ENCODE results near the gene UBE2C. TPM values are rescaled to one million over a fixed set of nuclear protein-coding genes. Genes with fewer than 3 reads are reported as not detected.

The UBE2C gene
- total and polyA plus RNA-seq, 2 donors (not counting 1 experiment from before 2014, with no cell fraction given) = 12.9 to 23.7 TPM

DNA sequence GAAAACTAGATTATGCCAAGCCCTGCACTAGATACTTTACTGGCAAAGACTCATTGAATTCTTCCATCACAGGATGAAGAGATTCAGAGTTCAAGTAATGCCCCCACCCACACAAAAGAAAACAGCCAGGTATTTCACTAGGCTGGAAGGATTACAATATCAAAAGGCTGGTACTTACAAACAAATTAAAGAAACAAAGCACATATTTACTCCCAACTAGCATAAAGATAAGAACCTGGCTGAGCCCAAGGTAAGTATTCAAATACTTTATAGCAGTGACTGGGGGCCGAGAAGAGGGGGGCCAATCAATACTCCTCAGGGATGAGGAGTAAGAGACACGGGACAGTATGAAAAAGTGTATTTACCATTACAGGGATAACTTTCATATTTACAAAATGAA is 41.0 kb downstream of the UBE2C start:
- Histone ChIP-seq H4K20me1 (ENCODE audit: control insufficient read depth, extremely low read depth, insufficient read depth, low read length) (no peaks in the 10 kb centered on the region), H3K9me3 (ENCODE audit: control insufficient read depth, insufficient read depth, low read depth, low read length) (no peaks in the 10 kb centered on the region), H3K4me3 (replicated peaks in 1 of 4; ENCODE audit: control extremely low read depth in 1 of 4, insufficient read depth in 1 of 4, low read depth in 3 of 4, low read length in 4 of 4) (no peak overlapping the region), H3K79me2 (ENCODE audit: control insufficient read depth, insufficient read depth, low read length) (peaks cover 19% of the 10 kb centered on the region), H3K36me3 (ENCODE audit: control insufficient read depth, insufficient read depth, low read length) (peaks cover 3% of the 10 kb centered on the region), H3K4me2 (ENCODE audit: extremely low read depth, insufficient read depth, low read length) (no peak overlapping the region), H3K27ac (ENCODE audit: insufficient read depth, low read length) (no peak overlapping the region), H3K27me3 (ENCODE audit: control insufficient read depth, insufficient read depth, low read length) (no peaks in the 10 kb centered on the region), H3K4me1 (ENCODE audit: control insufficient read depth, extremely low read depth, insufficient read depth, low read length) (peaks cover 2% of the 10 kb centered on the region), H2AFZ (ENCODE audit: low read length) (no peak overlapping the region), H3K9ac (ENCODE audit: insufficient read depth, low read length) (no peak overlapping the region)
- DNase-seq (ENCODE audit: low read depth in 2 of 2) = no peak
- TF ChIP-seq, protein P1, sequence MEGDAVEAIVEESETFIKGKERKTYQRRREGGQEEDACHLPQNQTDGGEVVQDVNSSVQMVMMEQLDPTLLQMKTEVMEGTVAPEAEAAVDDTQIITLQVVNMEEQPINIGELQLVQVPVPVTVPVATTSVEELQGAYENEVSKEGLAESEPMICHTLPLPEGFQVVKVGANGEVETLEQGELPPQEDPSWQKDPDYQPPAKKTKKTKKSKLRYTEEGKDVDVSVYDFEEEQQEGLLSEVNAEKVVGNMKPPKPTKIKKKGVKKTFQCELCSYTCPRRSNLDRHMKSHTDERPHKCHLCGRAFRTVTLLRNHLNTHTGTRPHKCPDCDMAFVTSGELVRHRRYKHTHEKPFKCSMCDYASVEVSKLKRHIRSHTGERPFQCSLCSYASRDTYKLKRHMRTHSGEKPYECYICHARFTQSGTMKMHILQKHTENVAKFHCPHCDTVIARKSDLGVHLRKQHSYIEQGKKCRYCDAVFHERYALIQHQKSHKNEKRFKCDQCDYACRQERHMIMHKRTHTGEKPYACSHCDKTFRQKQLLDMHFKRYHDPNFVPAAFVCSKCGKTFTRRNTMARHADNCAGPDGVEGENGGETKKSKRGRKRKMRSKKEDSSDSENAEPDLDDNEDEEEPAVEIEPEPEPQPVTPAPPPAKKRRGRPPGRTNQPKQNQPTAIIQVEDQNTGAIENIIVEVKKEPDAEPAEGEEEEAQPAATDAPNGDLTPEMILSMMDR (conservative IDR thresholded peaks at IDR 0.05 in 1 of 2, IDR thresholded peaks at IDR 0.05 in 1 of 2; ENCODE audit: low read depth in 1 of 2, low read length in 2 of 2) = no peak
- no peak for TF ChIP-seq EZH2 (IDR thresholded peaks at IDR 0.05; ENCODE audit: low read length, missing control alignments)

DNA sequence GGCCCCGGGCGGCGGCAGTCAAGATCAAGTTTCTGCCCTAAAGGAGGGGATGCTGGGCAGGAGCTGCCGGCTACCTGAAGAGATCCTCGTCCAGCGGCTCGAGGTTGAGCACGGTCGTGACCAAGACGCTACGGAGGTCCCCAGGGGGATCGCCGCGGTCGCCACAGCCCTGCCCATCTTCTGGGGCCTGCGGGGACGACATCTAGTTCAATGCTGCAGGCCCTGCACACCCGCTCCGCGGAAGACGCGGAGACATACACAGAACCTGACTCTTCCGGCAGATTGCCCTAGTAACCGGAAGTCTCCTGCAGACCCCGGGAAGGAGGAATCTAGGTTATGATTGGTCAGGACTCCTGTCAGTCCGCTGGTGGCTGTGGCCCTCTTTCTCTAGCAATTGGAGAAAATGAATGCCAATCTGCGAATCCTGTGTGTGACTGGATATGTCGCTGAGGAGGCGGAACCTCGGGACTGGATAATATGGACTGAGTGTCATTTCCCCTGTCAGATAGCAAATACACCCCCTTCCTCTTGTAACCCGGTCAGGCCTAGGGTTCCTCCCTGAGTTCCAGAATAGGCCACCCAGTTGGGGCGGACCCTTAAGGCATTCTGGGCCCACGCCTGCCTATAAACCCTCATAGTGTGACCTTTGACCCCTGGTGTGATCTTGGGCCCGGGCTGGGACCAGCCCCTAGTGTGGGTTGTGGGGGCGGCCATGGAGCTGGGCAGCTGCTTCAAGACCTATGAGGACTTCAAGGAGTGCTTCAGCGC is 44.9 kb downstream of the UBE2C start, which contains the start of the genes ACOT8 and ZSWIM3:
TSS of gene ACOT8 (minus strand) at position 279 of the 768 bp plus-strand sequence. CDS start at position 202, 77 bp downstream.
TSS of gene ZSWIM3 (plus strand) at position 501 of the 768 bp plus-strand sequence. CDS start at position 713, 212 bp downstream.
- Histone ChIP-seq H3K4me3 (replicated peaks in 1 of 4; ENCODE audit: control extremely low read depth in 1 of 4, insufficient read depth in 1 of 4, low read depth in 3 of 4, low read length in 4 of 4) (peak within 1 kb of the TSS; percentile 83 to 86 (median 86)), H3K9me3 (ENCODE audit: control insufficient read depth, insufficient read depth, low read depth, low read length) (no peaks in the 10 kb centered on the region), H3K4me1 (ENCODE audit: control insufficient read depth, extremely low read depth, insufficient read depth, low read length) (peaks cover 2% of the 10 kb centered on the region)

DNA sequence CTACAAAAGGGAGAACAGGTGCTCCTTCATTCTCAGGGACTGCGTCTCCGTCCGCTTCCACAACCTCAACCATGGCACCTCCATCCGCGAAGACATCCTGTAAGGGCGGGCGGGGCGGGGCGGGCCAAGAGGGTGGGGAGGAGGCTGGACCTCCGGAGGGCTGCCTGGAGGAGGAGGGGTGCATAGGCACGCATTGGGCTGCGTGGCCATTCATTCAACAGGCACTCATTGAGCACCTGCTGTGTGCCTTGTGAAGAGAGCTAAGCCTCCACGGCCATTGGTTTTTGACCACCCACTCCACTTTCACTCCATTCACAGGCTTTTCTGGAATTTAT is 45.4 kb downstream of the UBE2C start:
- H3K79me2 ChIP-seq (ENCODE audit: control insufficient read depth, insufficient read depth, low read length) = peaks cover 19% of the 10 kb centered on the region
- H3K36me3 ChIP-seq (ENCODE audit: control insufficient read depth, insufficient read depth, low read length) = peaks cover 3% of the 10 kb centered on the region
- H3K9me3 ChIP-seq (ENCODE audit: control insufficient read depth, insufficient read depth, low read depth, low read length) = no peaks in the 10 kb centered on the region
- no peak for TF ChIP-seq EZH2 (IDR thresholded peaks at IDR 0.05; ENCODE audit: low read length, missing control alignments)
- TF ChIP-seq, protein P1 (conservative IDR thresholded peaks at IDR 0.05 in 1 of 2, IDR thresholded peaks at IDR 0.05 in 1 of 2; ENCODE audit: low read depth in 1 of 2, low read length in 2 of 2) = no peak
- peaks cover 2% of the 10 kb centered on the region for H3K4me1 ChIP-seq (ENCODE audit: control insufficient read depth, extremely low read depth, insufficient read depth, low read length)
- H3K27me3 ChIP-seq (ENCODE audit: control insufficient read depth, insufficient read depth, low read length) = no peaks in the 10 kb centered on the region
- peak overlapping the region; percentile 85 for H3K4me2 ChIP-seq (ENCODE audit: extremely low read depth, insufficient read depth, low read length)
- H3K9ac ChIP-seq (ENCODE audit: insufficient read depth, low read length) = peak overlapping the region; percentile 32
- H3K27ac ChIP-seq (ENCODE audit: insufficient read depth, low read length) = peak overlapping the region; percentile 43
- H2AFZ ChIP-seq (ENCODE audit: low read length) = peak overlapping the region; percentile 9
- H4K20me1 ChIP-seq (ENCODE audit: control insufficient read depth, extremely low read depth, insufficient read depth, low read length) = no peaks in the 10 kb centered on the region
- H3K4me3 ChIP-seq (replicated peaks in 1 of 4; ENCODE audit: control extremely low read depth in 1 of 4, insufficient read depth in 1 of 4, low read depth in 3 of 4, low read length in 4 of 4) = peak overlapping the region; percentile 49 to 86 (median 84)
- DNase-seq (ENCODE audit: low read depth in 2 of 2) = no peak

More for the DNA sequence above, 44.9 kb downstream of the UBE2C start, which contains the start of the genes ACOT8 and ZSWIM3:
- peak within 1 kb of the TSS; percentile 74 for H3K9ac ChIP-seq (ENCODE audit: insufficient read depth, low read length)
- peak within 1 kb of the TSS; percentile 88 for H3K4me2 ChIP-seq (ENCODE audit: extremely low read depth, insufficient read depth, low read length)
- peaks cover 19% of the 10 kb centered on the region for H3K79me2 ChIP-seq (ENCODE audit: control insufficient read depth, insufficient read depth, low read length)
- peak within 1 kb of the TSS; percentile 84 for H2AFZ ChIP-seq (ENCODE audit: low read length)
- DNase-seq (ENCODE audit: low read depth in 2 of 2) = peak; percentile 100
- H3K27ac ChIP-seq (ENCODE audit: insufficient read depth, low read length) = peak within 1 kb of the TSS; percentile 73
- H4K20me1 ChIP-seq (ENCODE audit: control insufficient read depth, extremely low read depth, insufficient read depth, low read length) = no peaks in the 10 kb centered on the region
- TF ChIP-seq, protein P1 (conservative IDR thresholded peaks at IDR 0.05 in 1 of 2, IDR thresholded peaks at IDR 0.05 in 1 of 2; ENCODE audit: low read depth in 1 of 2, low read length in 2 of 2) = no peak
- TF ChIP-seq EZH2 (IDR thresholded peaks at IDR 0.05; ENCODE audit: low read length, missing control alignments) = no peak
- H3K36me3 ChIP-seq (ENCODE audit: control insufficient read depth, insufficient read depth, low read length) = peaks cover 3% of the 10 kb centered on the region
- H3K27me3 ChIP-seq (ENCODE audit: control insufficient read depth, insufficient read depth, low read length) = no peaks in the 10 kb centered on the region

Data from fibroblast of lung (primary cell).